ENCODE measurements around the gene PDIA2.

DNA sequence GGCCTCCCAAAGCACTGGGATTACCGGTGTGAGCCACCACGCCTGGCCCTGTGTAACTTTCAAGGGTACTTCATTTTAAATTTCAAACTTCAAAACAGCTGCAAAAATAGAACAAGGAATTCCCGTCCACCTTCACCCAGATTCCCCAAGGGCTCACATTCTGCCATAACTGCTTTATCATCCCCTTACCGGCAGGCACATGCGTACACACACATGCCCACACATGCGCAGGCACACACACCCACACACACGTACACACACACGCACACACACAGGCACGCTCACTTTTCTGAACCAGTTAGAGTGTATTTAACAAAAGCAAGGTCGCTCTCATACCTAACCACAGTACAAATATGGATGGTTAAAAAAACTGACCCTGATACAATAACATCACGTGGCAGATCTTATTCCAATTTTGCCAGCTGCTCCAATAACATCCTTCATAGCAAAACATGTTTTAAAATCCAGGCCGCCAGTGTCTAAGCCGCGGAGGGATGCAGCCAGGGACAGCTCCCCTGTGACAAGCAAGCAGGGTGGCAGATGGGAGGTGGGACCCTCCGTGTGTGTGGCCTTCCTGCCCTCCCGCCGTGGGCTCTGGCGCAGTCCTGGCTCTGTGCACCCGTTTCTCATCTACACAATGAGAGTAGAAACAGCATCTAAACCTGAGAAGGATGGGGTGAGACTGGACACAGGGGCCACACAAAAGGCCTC, 23.1 kb downstream of the PDIA2 start:
- TF ChIP-seq, protein P1, sequence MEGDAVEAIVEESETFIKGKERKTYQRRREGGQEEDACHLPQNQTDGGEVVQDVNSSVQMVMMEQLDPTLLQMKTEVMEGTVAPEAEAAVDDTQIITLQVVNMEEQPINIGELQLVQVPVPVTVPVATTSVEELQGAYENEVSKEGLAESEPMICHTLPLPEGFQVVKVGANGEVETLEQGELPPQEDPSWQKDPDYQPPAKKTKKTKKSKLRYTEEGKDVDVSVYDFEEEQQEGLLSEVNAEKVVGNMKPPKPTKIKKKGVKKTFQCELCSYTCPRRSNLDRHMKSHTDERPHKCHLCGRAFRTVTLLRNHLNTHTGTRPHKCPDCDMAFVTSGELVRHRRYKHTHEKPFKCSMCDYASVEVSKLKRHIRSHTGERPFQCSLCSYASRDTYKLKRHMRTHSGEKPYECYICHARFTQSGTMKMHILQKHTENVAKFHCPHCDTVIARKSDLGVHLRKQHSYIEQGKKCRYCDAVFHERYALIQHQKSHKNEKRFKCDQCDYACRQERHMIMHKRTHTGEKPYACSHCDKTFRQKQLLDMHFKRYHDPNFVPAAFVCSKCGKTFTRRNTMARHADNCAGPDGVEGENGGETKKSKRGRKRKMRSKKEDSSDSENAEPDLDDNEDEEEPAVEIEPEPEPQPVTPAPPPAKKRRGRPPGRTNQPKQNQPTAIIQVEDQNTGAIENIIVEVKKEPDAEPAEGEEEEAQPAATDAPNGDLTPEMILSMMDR (tag by site-specific recombination; IDR thresholded peaks at IDR 0.05): no peak
- TF ChIP-seq ZNF292 (tag by site-specific recombination; IDR thresholded peaks at IDR 0.05; ENCODE audit: borderline replicate concordance, low read depth) (no peak), ZNF324 (tag by site-specific recombination; IDR thresholded peaks at IDR 0.05) (no peak), KLF1 (tag by site-specific recombination; IDR thresholded peaks at IDR 0.05) (no peak), TRIM28 (IDR thresholded peaks at IDR 0.05; ENCODE audit: borderline replicate concordance, low read length) (no peak), SP7 (tag by site-specific recombination; IDR thresholded peaks at IDR 0.05) (no peak), ZNF274 (IDR thresholded peaks at IDR 0.05; ENCODE audit: low read length) (no peak), ZNF274 (tag by site-specific recombination; IDR thresholded peaks at IDR 0.05; ENCODE audit: borderline replicate concordance) (no peak), ZNF514 (tag by site-specific recombination; IDR thresholded peaks at IDR 0.05) (no peak)
- TF ChIP-seq, protein P2, sequence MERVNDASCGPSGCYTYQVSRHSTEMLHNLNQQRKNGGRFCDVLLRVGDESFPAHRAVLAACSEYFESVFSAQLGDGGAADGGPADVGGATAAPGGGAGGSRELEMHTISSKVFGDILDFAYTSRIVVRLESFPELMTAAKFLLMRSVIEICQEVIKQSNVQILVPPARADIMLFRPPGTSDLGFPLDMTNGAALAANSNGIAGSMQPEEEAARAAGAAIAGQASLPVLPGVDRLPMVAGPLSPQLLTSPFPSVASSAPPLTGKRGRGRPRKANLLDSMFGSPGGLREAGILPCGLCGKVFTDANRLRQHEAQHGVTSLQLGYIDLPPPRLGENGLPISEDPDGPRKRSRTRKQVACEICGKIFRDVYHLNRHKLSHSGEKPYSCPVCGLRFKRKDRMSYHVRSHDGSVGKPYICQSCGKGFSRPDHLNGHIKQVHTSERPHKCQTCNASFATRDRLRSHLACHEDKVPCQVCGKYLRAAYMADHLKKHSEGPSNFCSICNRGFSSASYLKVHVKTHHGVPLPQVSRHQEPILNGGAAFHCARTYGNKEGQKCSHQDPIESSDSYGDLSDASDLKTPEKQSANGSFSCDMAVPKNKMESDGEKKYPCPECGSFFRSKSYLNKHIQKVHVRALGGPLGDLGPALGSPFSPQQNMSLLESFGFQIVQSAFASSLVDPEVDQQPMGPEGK (tag by site-specific recombination; IDR thresholded peaks at IDR 0.05): no peak
- TF ChIP-seq, protein P3, sequence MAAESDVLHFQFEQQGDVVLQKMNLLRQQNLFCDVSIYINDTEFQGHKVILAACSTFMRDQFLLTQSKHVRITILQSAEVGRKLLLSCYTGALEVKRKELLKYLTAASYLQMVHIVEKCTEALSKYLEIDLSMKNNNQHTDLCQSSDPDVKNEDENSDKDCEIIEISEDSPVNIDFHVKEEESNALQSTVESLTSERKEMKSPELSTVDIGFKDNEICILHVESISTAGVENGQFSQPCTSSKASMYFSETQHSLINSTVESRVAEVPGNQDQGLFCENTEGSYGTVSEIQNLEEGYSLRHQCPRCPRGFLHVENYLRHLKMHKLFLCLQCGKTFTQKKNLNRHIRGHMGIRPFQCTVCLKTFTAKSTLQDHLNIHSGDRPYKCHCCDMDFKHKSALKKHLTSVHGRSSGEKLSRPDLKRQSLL (tag by site-specific recombination; IDR thresholded peaks at IDR 0.05): no peak
- TF ChIP-seq, protein P4, sequence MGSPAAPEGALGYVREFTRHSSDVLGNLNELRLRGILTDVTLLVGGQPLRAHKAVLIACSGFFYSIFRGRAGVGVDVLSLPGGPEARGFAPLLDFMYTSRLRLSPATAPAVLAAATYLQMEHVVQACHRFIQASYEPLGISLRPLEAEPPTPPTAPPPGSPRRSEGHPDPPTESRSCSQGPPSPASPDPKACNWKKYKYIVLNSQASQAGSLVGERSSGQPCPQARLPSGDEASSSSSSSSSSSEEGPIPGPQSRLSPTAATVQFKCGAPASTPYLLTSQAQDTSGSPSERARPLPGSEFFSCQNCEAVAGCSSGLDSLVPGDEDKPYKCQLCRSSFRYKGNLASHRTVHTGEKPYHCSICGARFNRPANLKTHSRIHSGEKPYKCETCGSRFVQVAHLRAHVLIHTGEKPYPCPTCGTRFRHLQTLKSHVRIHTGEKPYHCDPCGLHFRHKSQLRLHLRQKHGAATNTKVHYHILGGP (tag by site-specific recombination; IDR thresholded peaks at IDR 0.05): no peak
- TF ChIP-seq, protein P5, sequence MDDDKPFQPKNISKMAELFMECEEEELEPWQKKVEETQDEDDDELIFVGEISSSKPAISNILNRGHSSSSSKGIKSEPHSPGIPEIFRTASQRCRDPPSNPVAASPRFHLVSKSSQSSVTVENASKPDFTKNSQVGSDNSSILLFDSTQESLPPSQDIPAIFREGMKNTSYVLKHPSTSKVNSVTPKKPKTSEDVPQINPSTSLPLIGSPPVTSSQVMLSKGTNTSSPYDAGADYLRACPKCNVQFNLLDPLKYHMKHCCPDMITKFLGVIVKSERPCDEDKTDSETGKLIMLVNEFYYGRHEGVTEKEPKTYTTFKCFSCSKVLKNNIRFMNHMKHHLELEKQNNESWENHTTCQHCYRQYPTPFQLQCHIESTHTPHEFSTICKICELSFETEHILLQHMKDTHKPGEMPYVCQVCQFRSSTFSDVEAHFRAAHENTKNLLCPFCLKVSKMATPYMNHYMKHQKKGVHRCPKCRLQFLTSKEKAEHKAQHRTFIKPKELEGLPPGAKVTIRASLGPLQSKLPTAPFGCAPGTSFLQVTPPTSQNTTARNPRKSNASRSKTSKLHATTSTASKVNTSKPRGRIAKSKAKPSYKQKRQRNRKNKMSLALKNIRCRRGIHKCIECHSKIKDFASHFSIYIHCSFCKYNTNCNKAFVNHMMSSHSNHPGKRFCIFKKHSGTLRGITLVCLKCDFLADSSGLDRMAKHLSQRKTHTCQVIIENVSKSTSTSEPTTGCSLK (tag by site-specific recombination; IDR thresholded peaks at IDR 0.05): no peak

Data from HEK293 (cell line).